ENCODE results near the gene ACACB. TPM values are rescaled to one million over a fixed set of nuclear protein-coding genes. Genes with fewer than 3 reads are reported as not detected.

The ACACB gene
- total RNA-seq, 1 experiment from 2014 or later: 20.0 TPM

DNA sequence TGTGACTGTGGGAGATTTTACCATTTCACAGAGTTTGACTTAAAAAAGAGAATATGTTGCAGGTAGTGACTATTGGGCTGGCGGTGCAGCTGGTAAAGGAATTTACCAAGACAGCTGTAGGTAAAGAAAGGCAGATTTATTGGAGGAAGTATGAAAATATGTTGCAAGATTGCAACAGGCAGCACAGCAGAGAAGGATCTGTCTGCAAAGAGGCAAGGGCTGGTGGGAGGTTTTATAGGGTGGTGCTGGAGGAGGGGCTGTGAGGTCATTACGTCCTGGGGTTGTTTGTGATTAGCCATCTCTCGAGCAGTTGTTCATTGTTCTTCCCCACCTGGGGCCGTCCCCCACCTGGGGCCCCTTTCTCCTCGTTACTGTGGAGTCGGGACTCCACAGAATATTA is 62.1 kb downstream of the ACACB start:
- DNase-seq (ENCODE audit: low spot score) (no peak), ATAC-seq (no peak)
- Mint-ChIP-seq H3K9me3 (peaks cover 11% of the 10 kb centered on the region), H3K27me3 (ENCODE audit: low read depth) (no peaks in the 10 kb centered on the region), H3K4me3 (no peak overlapping the region), H3K27ac (no peak overlapping the region), H3K4me1 (no peaks in the 10 kb centered on the region), H3K36me3 (peaks cover 33% of the 10 kb centered on the region)
- POLR2A ChIA-PET: no interaction called here
- CTCF ChIA-PET: no interaction called here
- TF ChIP-seq RELA (CRISPR knock-in tag; IDR thresholded peaks at IDR 0.05; ENCODE audit: borderline replicate concordance) (no peak), MXD4 (CRISPR knock-in tag; IDR thresholded peaks at IDR 0.05; ENCODE audit: borderline replicate concordance) (no peak)
- TF ChIP-seq, protein P1, sequence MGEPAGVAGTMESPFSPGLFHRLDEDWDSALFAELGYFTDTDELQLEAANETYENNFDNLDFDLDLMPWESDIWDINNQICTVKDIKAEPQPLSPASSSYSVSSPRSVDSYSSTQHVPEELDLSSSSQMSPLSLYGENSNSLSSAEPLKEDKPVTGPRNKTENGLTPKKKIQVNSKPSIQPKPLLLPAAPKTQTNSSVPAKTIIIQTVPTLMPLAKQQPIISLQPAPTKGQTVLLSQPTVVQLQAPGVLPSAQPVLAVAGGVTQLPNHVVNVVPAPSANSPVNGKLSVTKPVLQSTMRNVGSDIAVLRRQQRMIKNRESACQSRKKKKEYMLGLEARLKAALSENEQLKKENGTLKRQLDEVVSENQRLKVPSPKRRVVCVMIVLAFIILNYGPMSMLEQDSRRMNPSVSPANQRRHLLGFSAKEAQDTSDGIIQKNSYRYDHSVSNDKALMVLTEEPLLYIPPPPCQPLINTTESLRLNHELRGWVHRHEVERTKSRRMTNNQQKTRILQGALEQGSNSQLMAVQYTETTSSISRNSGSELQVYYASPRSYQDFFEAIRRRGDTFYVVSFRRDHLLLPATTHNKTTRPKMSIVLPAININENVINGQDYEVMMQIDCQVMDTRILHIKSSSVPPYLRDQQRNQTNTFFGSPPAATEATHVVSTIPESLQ (CRISPR knock-in tag; IDR thresholded peaks at IDR 0.05): no peak
- TF ChIP-seq, protein P2, sequence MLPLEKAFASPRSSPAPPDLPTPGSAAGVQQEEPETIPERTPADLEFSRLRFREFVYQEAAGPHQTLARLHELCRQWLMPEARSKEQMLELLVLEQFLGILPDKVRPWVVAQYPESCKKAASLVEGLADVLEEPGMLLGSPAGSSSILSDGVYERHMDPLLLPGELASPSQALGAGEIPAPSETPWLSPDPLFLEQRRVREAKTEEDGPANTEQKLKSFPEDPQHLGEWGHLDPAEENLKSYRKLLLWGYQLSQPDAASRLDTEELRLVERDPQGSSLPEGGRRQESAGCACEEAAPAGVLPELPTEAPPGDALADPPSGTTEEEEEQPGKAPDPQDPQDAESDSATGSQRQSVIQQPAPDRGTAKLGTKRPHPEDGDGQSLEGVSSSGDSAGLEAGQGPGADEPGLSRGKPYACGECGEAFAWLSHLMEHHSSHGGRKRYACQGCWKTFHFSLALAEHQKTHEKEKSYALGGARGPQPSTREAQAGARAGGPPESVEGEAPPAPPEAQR (CRISPR knock-in tag; IDR thresholded peaks at IDR 0.05): no peak
- TF ChIP-seq, protein P3, sequence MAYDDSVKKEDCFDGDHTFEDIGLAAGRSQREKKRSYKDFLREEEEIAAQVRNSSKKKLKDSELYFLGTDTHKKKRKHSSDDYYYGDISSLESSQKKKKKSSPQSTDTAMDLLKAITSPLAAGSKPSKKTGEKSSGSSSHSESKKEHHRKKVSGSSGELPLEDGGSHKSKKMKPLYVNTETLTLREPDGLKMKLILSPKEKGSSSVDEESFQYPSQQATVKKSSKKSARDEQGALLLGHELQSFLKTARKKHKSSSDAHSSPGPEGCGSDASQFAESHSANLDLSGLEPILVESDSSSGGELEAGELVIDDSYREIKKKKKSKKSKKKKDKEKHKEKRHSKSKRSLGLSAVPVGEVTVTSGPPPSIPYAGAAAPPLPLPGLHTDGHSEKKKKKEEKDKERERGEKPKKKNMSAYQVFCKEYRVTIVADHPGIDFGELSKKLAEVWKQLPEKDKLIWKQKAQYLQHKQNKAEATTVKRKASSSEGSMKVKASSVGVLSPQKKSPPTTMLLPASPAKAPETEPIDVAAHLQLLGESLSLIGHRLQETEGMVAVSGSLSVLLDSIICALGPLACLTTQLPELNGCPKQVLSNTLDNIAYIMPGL (CRISPR knock-in tag; IDR thresholded peaks at IDR 0.05): no peak

DNA sequence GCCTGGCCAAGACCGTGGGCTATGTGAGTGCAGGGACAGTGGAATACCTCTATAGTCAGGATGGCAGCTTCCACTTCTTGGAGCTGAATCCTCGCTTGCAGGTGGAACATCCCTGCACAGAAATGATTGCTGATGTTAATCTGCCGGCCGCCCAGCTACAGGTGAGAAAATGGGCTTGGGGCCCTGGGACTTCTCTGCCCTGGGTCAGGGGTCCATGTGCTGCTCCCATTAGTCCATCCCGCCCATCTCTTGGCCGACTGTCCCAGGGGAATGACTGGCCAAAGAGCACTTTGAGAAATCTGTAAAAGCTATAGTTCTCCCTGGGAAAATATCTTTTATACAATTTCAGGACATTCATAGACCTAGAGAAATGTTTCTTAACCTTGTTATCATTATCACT is 63.5 kb downstream of the ACACB start:
- TF ChIP-seq CREM (CRISPR knock-in tag; IDR thresholded peaks at IDR 0.05): no peak
- TF ChIP-seq TEAD4 (CRISPR knock-in tag; IDR thresholded peaks at IDR 0.05): no peak
- no peak for TF ChIP-seq JAZF1 (CRISPR knock-in tag; IDR thresholded peaks at IDR 0.05)
- TF ChIP-seq, protein P4, sequence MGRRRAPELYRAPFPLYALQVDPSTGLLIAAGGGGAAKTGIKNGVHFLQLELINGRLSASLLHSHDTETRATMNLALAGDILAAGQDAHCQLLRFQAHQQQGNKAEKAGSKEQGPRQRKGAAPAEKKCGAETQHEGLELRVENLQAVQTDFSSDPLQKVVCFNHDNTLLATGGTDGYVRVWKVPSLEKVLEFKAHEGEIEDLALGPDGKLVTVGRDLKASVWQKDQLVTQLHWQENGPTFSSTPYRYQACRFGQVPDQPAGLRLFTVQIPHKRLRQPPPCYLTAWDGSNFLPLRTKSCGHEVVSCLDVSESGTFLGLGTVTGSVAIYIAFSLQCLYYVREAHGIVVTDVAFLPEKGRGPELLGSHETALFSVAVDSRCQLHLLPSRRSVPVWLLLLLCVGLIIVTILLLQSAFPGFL (CRISPR knock-in tag; IDR thresholded peaks at IDR 0.05; ENCODE audit: borderline replicate concordance): no peak
- no peak overlapping the region for H3K4me3 Mint-ChIP-seq
- H3K9me3 Mint-ChIP-seq: peaks cover 11% of the 10 kb centered on the region
- ChIA-PET CTCF (no interaction called here), POLR2A (no interaction called here)
- DNase-seq (ENCODE audit: low spot score): no peak
- H3K27ac Mint-ChIP-seq: no peak overlapping the region
- peaks cover 30% of the 10 kb centered on the region for H3K36me3 Mint-ChIP-seq
- no peak for ATAC-seq
- no peaks in the 10 kb centered on the region for H3K27me3 Mint-ChIP-seq (ENCODE audit: low read depth)
- no peaks in the 10 kb centered on the region for H3K4me1 Mint-ChIP-seq

DNA sequence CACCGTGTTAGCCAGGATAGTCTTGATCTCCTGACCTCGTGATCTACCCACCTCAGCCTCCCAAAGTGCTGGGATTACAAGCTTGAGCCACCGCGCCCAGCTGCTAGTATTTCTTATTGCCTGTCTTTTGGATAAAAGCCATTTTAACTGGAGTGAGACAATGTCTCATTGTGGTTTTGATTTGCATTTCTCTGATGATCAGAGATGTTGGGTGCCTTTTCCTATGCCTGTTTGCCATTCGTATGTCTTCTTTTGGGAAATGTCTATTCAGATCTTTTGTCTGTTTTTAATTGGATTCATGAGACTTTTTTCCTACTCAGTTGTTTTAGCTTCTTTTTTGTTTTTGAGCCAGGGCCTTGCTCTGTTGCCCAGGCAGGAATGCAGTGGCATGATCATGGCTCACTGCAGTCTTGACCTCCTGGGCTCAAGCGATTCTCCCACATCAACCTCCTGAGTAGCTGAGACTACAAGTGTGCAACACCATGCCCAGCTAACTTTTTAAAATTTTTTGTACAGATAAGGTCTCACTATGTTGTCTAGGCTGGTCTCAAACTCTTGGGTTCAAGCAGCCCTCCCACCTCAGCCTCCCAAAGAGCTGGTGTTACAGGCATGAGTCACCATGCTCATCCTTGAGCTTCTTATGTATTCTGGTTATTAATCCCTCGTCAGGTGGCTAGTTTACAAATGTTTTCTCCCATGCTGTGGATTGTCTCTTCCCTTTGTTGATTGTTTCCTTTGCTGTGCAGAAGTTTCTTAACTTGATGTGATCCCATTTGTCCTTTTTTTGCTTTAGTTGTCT is 65.9 kb downstream of the ACACB start:
- Mint-ChIP-seq H3K9me3 (peaks cover 11% of the 10 kb centered on the region), H3K27me3 (ENCODE audit: low read depth) (no peaks in the 10 kb centered on the region), H3K4me3 (no peak overlapping the region), H3K4me1 (no peaks in the 10 kb centered on the region), H3K27ac (peak overlapping the region; percentile 18; the same call in 1 of the 2 replicates), H3K36me3 (peaks cover 33% of the 10 kb centered on the region)
- ChIA-PET POLR2A (interaction anchor here (0.7 kb wide), 1 partner anchor 43 kb away, joined by 11 read pairs; no protein-coding TSS in a partner anchor), CTCF (no interaction called here)
- DNase-seq (ENCODE audit: low spot score) (no peak), ATAC-seq (no peak)
- TF ChIP-seq, protein P5, sequence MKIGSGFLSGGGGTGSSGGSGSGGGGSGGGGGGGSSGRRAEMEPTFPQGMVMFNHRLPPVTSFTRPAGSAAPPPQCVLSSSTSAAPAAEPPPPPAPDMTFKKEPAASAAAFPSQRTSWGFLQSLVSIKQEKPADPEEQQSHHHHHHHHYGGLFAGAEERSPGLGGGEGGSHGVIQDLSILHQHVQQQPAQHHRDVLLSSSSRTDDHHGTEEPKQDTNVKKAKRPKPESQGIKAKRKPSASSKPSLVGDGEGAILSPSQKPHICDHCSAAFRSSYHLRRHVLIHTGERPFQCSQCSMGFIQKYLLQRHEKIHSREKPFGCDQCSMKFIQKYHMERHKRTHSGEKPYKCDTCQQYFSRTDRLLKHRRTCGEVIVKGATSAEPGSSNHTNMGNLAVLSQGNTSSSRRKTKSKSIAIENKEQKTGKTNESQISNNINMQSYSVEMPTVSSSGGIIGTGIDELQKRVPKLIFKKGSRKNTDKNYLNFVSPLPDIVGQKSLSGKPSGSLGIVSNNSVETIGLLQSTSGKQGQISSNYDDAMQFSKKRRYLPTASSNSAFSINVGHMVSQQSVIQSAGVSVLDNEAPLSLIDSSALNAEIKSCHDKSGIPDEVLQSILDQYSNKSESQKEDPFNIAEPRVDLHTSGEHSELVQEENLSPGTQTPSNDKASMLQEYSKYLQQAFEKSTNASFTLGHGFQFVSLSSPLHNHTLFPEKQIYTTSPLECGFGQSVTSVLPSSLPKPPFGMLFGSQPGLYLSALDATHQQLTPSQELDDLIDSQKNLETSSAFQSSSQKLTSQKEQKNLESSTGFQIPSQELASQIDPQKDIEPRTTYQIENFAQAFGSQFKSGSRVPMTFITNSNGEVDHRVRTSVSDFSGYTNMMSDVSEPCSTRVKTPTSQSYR (CRISPR knock-in tag; IDR thresholded peaks at IDR 0.05): no peak
- TF ChIP-seq, protein P6, sequence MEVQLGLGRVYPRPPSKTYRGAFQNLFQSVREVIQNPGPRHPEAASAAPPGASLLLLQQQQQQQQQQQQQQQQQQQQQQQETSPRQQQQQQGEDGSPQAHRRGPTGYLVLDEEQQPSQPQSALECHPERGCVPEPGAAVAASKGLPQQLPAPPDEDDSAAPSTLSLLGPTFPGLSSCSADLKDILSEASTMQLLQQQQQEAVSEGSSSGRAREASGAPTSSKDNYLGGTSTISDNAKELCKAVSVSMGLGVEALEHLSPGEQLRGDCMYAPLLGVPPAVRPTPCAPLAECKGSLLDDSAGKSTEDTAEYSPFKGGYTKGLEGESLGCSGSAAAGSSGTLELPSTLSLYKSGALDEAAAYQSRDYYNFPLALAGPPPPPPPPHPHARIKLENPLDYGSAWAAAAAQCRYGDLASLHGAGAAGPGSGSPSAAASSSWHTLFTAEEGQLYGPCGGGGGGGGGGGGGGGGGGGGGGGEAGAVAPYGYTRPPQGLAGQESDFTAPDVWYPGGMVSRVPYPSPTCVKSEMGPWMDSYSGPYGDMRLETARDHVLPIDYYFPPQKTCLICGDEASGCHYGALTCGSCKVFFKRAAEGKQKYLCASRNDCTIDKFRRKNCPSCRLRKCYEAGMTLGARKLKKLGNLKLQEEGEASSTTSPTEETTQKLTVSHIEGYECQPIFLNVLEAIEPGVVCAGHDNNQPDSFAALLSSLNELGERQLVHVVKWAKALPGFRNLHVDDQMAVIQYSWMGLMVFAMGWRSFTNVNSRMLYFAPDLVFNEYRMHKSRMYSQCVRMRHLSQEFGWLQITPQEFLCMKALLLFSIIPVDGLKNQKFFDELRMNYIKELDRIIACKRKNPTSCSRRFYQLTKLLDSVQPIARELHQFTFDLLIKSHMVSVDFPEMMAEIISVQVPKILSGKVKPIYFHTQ (CRISPR knock-in tag; IDR thresholded peaks at IDR 0.05): no peak
- TF ChIP-seq, protein P7, sequence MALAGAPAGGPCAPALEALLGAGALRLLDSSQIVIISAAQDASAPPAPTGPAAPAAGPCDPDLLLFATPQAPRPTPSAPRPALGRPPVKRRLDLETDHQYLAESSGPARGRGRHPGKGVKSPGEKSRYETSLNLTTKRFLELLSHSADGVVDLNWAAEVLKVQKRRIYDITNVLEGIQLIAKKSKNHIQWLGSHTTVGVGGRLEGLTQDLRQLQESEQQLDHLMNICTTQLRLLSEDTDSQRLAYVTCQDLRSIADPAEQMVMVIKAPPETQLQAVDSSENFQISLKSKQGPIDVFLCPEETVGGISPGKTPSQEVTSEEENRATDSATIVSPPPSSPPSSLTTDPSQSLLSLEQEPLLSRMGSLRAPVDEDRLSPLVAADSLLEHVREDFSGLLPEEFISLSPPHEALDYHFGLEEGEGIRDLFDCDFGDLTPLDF (CRISPR knock-in tag; IDR thresholded peaks at IDR 0.05): no peak
- no peak for TF ChIP-seq SP1 (CRISPR knock-in tag; conservative IDR thresholded peaks at IDR 0.05)
- TF ChIP-seq RELA (CRISPR knock-in tag; IDR thresholded peaks at IDR 0.05; ENCODE audit: borderline replicate concordance): no peak
- TF ChIP-seq ELF4 (CRISPR knock-in tag; IDR thresholded peaks at IDR 0.05; ENCODE audit: low read depth): no peak
- TF ChIP-seq GTF2I (CRISPR knock-in tag; conservative IDR thresholded peaks at IDR 0.05): no peak
- TF ChIP-seq ZNF121 (CRISPR knock-in tag; IDR thresholded peaks at IDR 0.05): no peak
- TF ChIP-seq HMGA2 (CRISPR knock-in tag; IDR thresholded peaks at IDR 0.05): no peak
- no peak for TF ChIP-seq KAT7 (CRISPR knock-in tag; IDR thresholded peaks at IDR 0.05; ENCODE audit: borderline replicate concordance)
